DND-41 (cell line): Measurements from ENCODE around the gene DIS3L2.

Experiments
- ATAC-seq: fragments of 200-7000 bp; cut with Tn5 transposase; 3 replicates; pipeline ENCODE4 v1.9.1; 2021; ENCODE audit warnings: low read depth; ENCODE audit not compliant: insufficient read depth
- DNase-seq: peaks from one replicate; pipeline ENCODE4 v3.0.0-alpha.2; 2020
- H2AFZ ChIP-seq: 2 replicates; pipeline ENCODE4 v1.6.0; 2012; ENCODE audit warnings: low read depth, low read length
- H3K27ac ChIP-seq: 2 replicates; pipeline ENCODE4 v1.5.1; 2012; ENCODE audit warnings: low read length, inconsistent platforms
- H3K27me3 ChIP-seq: fragments of 200-600 bp; sonication (generic); 2 replicates; pipeline ENCODE4 v1.6.0; 2012; ENCODE audit warnings: low read length, mild to moderate bottlenecking, inconsistent platforms; ENCODE audit not compliant: insufficient read depth, poor library complexity
- H3K36me3 ChIP-seq: 2 replicates; pipeline ENCODE4 v1.5.1; 2012; ENCODE audit warnings: low read length, inconsistent platforms; ENCODE audit not compliant: insufficient read depth
- H3K4me1 ChIP-seq: 2 replicates; pipeline ENCODE4 v1.5.1; 2012; ENCODE audit warnings: mild to moderate bottlenecking, low read length; ENCODE audit not compliant: insufficient read depth
- H3K4me2 ChIP-seq: 2 replicates; pipeline ENCODE4 v1.6.0; 2012; ENCODE audit warnings: mild to moderate bottlenecking, moderate library complexity, low read length, inconsistent platforms; ENCODE audit not compliant: insufficient read depth
- H3K4me3 ChIP-seq, 2 experiments: fragments of 200-600 bp in 1 of 2; shearing (Covaris generic) in 1 of 2; 2 replicates each; pipeline ENCODE4 v1.5.1; 2012 to 2016; ENCODE audit warnings: inconsistent platforms in 2 of 2, low read length in 2 of 2, mild to moderate bottlenecking in 2 of 2, low read depth in 1 of 2, moderate library complexity in 1 of 2
- H3K79me2 ChIP-seq: 2 replicates; pipeline ENCODE4 v1.6.0; 2012; ENCODE audit warnings: low read length, inconsistent platforms; ENCODE audit not compliant: insufficient read depth
- H3K9ac ChIP-seq: 2 replicates; pipeline ENCODE4 v1.6.0; 2012; ENCODE audit warnings: low read depth, mild to moderate bottlenecking, inconsistent platforms, low read length, moderate library complexity
- H3K9me3 ChIP-seq: 2 replicates; pipeline ENCODE4 v1.5.1; 2012; ENCODE audit warnings: low read length, moderate library complexity, mild to moderate bottlenecking, inconsistent platforms; ENCODE audit not compliant: insufficient read depth, severe bottlenecking
- H4K20me1 ChIP-seq: 2 replicates; pipeline ENCODE4 v1.6.0; 2012; ENCODE audit warnings: low read length; ENCODE audit not compliant: insufficient read depth
- EZH2 ChIP-seq: IDR thresholded peaks from 3 replicates; pipeline ENCODE4 v1.6.1; 2012; ENCODE audit warnings: borderline replicate concordance, low read depth, mild to moderate bottlenecking, moderate library complexity, low read length, inconsistent platforms; ENCODE audit not compliant: severe bottlenecking
- TF ChIP-seq, protein P1 (sequence below): IDR thresholded peaks from 2 replicates; pipeline ENCODE4 v1.5.1; 2012; ENCODE audit warnings: borderline replicate concordance, low read length, moderate library complexity, mild to moderate bottlenecking; ENCODE audit not compliant: poor library complexity, severe bottlenecking; ENCODE audit errors: extremely low read depth

Gene DIS3L2

DNA sequence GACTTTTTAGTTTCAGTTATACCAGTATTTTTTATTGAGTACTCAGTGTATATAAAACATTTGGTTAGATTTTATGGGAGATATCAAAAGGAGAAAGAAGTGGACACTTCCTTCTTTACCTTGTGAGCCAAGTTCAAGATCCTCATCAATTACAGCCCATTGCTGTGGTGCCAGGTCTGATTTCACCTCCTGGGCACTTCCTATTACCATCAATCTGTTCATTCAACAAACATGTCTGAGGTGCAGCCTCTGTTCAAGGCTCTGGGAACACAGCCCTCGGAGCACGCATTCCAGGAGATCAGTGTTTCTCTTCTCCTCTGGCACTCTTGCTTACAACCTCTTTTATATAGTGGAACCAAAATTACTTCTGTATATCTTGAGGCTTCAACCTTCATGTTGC is 245.7 kb downstream of the DIS3L2 start:
- H3K79me2 ChIP-seq: no peaks in the 10 kb centered on the region
- no peak for ATAC-seq
- no peaks in the 10 kb centered on the region for H3K27me3 ChIP-seq
- H3K9me3 ChIP-seq: no peaks in the 10 kb centered on the region
- H3K4me1 ChIP-seq: no peaks in the 10 kb centered on the region
- no peak overlapping the region for H3K9ac ChIP-seq
- H2AFZ ChIP-seq: no peak overlapping the region
- H4K20me1 ChIP-seq: no peaks in the 10 kb centered on the region
- H3K4me3 ChIP-seq: no peak overlapping the region
- TF ChIP-seq, protein P1, sequence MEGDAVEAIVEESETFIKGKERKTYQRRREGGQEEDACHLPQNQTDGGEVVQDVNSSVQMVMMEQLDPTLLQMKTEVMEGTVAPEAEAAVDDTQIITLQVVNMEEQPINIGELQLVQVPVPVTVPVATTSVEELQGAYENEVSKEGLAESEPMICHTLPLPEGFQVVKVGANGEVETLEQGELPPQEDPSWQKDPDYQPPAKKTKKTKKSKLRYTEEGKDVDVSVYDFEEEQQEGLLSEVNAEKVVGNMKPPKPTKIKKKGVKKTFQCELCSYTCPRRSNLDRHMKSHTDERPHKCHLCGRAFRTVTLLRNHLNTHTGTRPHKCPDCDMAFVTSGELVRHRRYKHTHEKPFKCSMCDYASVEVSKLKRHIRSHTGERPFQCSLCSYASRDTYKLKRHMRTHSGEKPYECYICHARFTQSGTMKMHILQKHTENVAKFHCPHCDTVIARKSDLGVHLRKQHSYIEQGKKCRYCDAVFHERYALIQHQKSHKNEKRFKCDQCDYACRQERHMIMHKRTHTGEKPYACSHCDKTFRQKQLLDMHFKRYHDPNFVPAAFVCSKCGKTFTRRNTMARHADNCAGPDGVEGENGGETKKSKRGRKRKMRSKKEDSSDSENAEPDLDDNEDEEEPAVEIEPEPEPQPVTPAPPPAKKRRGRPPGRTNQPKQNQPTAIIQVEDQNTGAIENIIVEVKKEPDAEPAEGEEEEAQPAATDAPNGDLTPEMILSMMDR: no peak
- no peak for TF ChIP-seq EZH2
- no peak overlapping the region for H3K27ac ChIP-seq
- no peak overlapping the region for H3K4me2 ChIP-seq
- H3K36me3 ChIP-seq: peaks cover 22% of the 10 kb centered on the region
- DNase-seq: no peak

DNA sequence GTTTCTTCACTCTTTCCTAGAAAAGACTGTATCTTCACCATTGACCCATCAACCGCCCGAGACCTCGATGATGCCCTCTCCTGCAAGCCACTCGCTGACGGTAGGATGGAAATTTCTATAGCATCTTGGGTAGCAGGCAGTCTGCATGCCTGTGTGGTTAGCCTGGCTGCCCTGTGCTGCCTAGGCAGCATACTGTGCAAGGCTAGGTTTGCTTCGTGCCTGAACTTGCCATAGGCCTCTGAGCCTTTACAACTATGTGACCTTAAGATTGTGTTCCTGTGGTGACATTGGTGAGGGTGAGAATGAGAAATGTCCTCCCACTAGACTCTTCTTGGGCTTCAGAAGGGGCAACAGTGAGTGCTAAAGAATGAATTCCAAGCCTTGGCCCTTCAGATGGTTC is 248.8 kb downstream of the DIS3L2 start:
- H2AFZ ChIP-seq: no peak overlapping the region
- no peaks in the 10 kb centered on the region for H3K27me3 ChIP-seq
- no peak for DNase-seq
- peaks cover 16% of the 10 kb centered on the region; the same call in 1 of the 2 replicates for H3K36me3 ChIP-seq
- H3K4me1 ChIP-seq: no peaks in the 10 kb centered on the region
- no peaks in the 10 kb centered on the region for H3K9me3 ChIP-seq
- no peak overlapping the region for H3K4me3 ChIP-seq
- no peak for ATAC-seq
- H4K20me1 ChIP-seq: no peaks in the 10 kb centered on the region
- no peaks in the 10 kb centered on the region for H3K79me2 ChIP-seq
- TF ChIP-seq, protein P1: no peak
- no peak for TF ChIP-seq EZH2
- H3K9ac ChIP-seq: no peak overlapping the region
- H3K27ac ChIP-seq: no peak overlapping the region
- H3K4me2 ChIP-seq: no peak overlapping the region

DNA sequence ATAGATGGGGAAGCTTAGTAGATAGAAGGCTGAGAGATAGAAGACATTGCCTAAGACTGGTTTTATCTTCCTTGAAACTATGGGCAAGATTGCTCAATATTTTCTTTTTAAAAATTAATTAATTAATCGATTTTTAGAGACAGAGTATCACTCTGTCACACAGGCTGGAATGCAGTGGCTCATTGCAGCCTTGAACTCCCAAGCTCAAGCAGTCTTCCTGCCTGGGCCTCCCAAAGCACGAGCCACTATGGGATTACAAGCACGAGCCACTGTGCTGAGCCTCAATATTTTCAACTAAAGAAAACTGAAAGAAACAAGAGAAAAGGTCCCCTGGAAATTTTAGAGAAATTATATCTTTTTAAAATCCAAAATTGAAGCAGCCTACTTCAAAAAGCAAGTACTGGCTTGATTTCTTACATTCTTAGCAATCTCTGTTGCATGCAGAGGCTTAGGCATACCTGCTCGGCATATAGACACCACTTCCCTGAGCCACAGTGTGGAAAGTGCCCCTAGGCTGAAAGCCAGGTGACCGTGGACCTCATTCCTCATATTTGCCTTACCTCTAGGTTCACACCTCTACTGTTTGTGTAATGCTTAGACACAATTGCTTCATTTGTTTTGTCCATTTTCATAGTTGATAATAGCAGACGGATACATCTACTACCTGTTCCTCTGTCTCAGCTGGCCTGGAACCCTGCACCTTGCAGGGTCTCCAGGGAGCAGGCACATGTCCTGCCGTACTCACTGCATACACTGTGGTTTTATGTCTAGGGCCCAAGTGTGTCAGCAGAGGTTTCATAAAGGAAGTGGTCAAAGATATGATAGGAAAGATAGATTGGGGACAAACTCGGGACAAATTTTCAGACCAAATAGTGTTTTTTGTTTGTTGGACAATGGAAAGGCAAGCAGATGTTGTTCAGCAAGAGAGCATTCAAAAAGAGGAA is 250.5 kb downstream of the DIS3L2 start:
- TF ChIP-seq, protein P1: no peak
- TF ChIP-seq EZH2: no peak
- H2AFZ ChIP-seq: no peak overlapping the region
- H3K79me2 ChIP-seq: no peaks in the 10 kb centered on the region
- no peaks in the 10 kb centered on the region for H3K9me3 ChIP-seq
- no peaks in the 10 kb centered on the region for H3K4me1 ChIP-seq
- no peak overlapping the region for H3K4me2 ChIP-seq
- no peak for DNase-seq
- no peak for ATAC-seq
- no peaks in the 10 kb centered on the region for H3K27me3 ChIP-seq
- peaks cover 17% of the 10 kb centered on the region; the same call in 1 of the 2 replicates for H3K36me3 ChIP-seq
- no peak overlapping the region for H3K9ac ChIP-seq
- no peak overlapping the region for H3K27ac ChIP-seq
- H3K4me3 ChIP-seq: no peak overlapping the region
- no peaks in the 10 kb centered on the region for H4K20me1 ChIP-seq
